ENCODE data around the gene NFYC. TPM values are rescaled to one million over a fixed set of nuclear protein-coding genes. Genes with fewer than 3 reads are reported as not detected.

NFYC gene
- total RNA-seq (2021) (46.5 to 47.5 TPM (median 47.4 TPM) in 3 replicates), Bru-seq, nascent RNA (percentile 85 among the genes with signal in this experiment)
- long read RNA-seq, experiment 1, transcript NFYC-213 (10 exons, 1,950 nt) = major isoform, 65 of 148 reads
- long read RNA-seq, experiment 1, transcript NFYC-203 (10 exons, 2,363 nt) = minor isoform, 5 of 148 reads
- long read RNA-seq, experiment 1, transcript NFYC-210 (11 exons, 1,536 nt) = minor isoform, 5 of 148 reads
- long read RNA-seq, experiment 1, transcript NFYC-202 (10 exons, 1,202 nt) = minor isoform, 10 of 148 reads
- long read RNA-seq, experiment 1, partial matches to known transcripts = 12 of 148 reads
- long read RNA-seq, experiment 1, other reads (novel, unspliced or antisense) = 42 of 148 reads
- long read RNA-seq, experiment 2, transcript NFYC-213 (10 exons, 1,950 nt) = major isoform, 14 of 61 reads
- long read RNA-seq, experiment 2, partial matches to known transcripts = 11 of 61 reads
- long read RNA-seq, experiment 2, other reads (novel, unspliced or antisense) = 30 of 61 reads
- long read RNA-seq, experiment 3, transcript NFYC-213 (10 exons, 1,950 nt) = major isoform, 12 of 28 reads
- long read RNA-seq, experiment 3, partial matches to known transcripts = 3 of 28 reads
- long read RNA-seq, experiment 3, other reads (novel, unspliced or antisense) = 9 of 28 reads

- Mint-ChIP-seq H3K36me3 (peaks cover 6% of the 10 kb centered on the region), H3K27me3 (ENCODE audit: low read depth) (no peaks in the 10 kb centered on the region), H3K4me1 (peaks cover 57% of the 10 kb centered on the region), H3K27ac (peak within 1 kb of the TSS; percentile 98), H3K4me3 (peak within 1 kb of the TSS; percentile 91), H3K9me3 (no peaks in the 10 kb centered on the region)
- ChIA-PET POLR2A (interaction anchor here (0.7 to 2.9 kb wide), 20 partner anchors 10 to 288 kb away, joined by 3 to 39 read pairs (median 3); partner anchors contain the start of gene RIMS3), CTCF (interaction anchor here (0.6 to 2.0 kb wide), 21 partner anchors 9 to 261 kb away, joined by 3 to 13 read pairs (median 4); partner anchors contain the start of gene RIMS3)
- DNase-seq (ENCODE audit: low spot score) (peak; percentile 97), ATAC-seq (peak; percentile 89)
- TF ChIP-seq ELF4 (CRISPR knock-in tag; IDR thresholded peaks at IDR 0.05; ENCODE audit: low read depth) (0 out of 2 replicates have a peak, but pooled peaks have one; percentile 44), ZNF219 (CRISPR knock-in tag; IDR thresholded peaks at IDR 0.05; ENCODE audit: borderline replicate concordance) (no peak; the same call in 1 of the 2 replicates), JUN (CRISPR knock-in tag; IDR thresholded peaks at IDR 0.05) (peak; percentile 49; the same call in 1 of the 2 replicates), NR1H2 (CRISPR knock-in tag; IDR thresholded peaks at IDR 0.05) (no peak), USF1 (CRISPR knock-in tag; IDR thresholded peaks at IDR 0.05) (peak; percentile 42; the same call in 1 of the 2 replicates), NFATC4 (CRISPR knock-in tag; IDR thresholded peaks at IDR 0.05) (0 out of 2 replicates have a peak, but pooled peaks have one; percentile 26), ERG (CRISPR knock-in tag; IDR thresholded peaks at IDR 0.05) (peak; percentile 80), GABPB1 (CRISPR knock-in tag; IDR thresholded peaks at IDR 0.05) (peak; percentile 81), SOX15 (CRISPR knock-in tag; IDR thresholded peaks at IDR 0.05) (no peak), FOXK1 (CRISPR knock-in tag; IDR thresholded peaks at IDR 0.05) (peak; percentile 78), FOXP4 (CRISPR knock-in tag; IDR thresholded peaks at IDR 0.05) (peak; percentile 86), PRDM15 (CRISPR knock-in tag; IDR thresholded peaks at IDR 0.05) (no peak), TEAD1 (CRISPR knock-in tag; IDR thresholded peaks at IDR 0.05) (peak; percentile 74; the same call in 1 of the 2 replicates), ESRRA (CRISPR knock-in tag; IDR thresholded peaks at IDR 0.05; ENCODE audit: borderline replicate concordance) (no peak; the same call in 1 of the 2 replicates), ZNF121 (CRISPR knock-in tag; IDR thresholded peaks at IDR 0.05) (no peak), ATF1 (CRISPR knock-in tag; IDR thresholded peaks at IDR 0.05) (no peak), ATF2 (CRISPR knock-in tag; IDR thresholded peaks at IDR 0.05; ENCODE audit: borderline replicate concordance, low read depth) (no peak), ZNF512 (CRISPR knock-in tag; IDR thresholded peaks at IDR 0.05; ENCODE audit: borderline replicate concordance) (no peak), EMX1 (CRISPR knock-in tag; IDR thresholded peaks at IDR 0.05) (no peak), RELA (CRISPR knock-in tag; IDR thresholded peaks at IDR 0.05; ENCODE audit: borderline replicate concordance) (peak; percentile 74), CREB1 (CRISPR knock-in tag; IDR thresholded peaks at IDR 0.05) (peak; percentile 83), ZBTB43 (CRISPR knock-in tag; IDR thresholded peaks at IDR 0.05) (peak; percentile 91)
Measured at GRCh38 chr1:40691538-40692428, at the start of gene NFYC. NFYC (plus strand) TSS chr1:40691704; CDS start chr1:40738844, 47,140 bp downstream.
